ENCODE measurements around the gene CHCHD3.

CHCHD3 gene

DNA sequence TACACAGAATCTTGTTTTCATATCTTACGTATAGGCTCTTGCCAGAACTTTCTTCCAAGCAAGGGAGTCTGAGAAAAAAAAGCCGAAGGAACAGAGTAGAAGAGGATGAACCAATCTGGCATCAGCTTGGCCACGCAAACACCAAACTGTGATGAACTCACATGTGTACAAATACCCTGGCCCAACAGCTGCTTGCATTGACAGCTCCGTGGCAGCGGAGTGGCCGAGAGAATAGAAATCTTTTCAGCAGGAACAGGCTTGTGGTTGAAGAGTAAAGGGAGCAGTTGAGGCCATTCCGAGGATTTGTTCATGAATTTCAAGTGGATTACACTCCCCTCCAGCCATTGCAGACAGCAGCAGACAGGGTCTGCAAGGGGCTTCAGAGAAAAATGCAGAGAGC, 331.8 kb downstream of the CHCHD3 start:
- no peak for DNase-seq (ENCODE audit: extremely low read depth, insufficient read length)
- Histone ChIP-seq H3K36me3 (ENCODE audit: control insufficient read depth, insufficient read depth, low read length) (no peaks in the 10 kb centered on the region), H3K4me3 (replicated peaks; ENCODE audit: low read depth, low read length) (no peak overlapping the region), H3K27me3 (replicated peaks; ENCODE audit: control insufficient read depth, insufficient read depth, low read length) (no peaks in the 10 kb centered on the region)
- TF ChIP-seq, protein P1, sequence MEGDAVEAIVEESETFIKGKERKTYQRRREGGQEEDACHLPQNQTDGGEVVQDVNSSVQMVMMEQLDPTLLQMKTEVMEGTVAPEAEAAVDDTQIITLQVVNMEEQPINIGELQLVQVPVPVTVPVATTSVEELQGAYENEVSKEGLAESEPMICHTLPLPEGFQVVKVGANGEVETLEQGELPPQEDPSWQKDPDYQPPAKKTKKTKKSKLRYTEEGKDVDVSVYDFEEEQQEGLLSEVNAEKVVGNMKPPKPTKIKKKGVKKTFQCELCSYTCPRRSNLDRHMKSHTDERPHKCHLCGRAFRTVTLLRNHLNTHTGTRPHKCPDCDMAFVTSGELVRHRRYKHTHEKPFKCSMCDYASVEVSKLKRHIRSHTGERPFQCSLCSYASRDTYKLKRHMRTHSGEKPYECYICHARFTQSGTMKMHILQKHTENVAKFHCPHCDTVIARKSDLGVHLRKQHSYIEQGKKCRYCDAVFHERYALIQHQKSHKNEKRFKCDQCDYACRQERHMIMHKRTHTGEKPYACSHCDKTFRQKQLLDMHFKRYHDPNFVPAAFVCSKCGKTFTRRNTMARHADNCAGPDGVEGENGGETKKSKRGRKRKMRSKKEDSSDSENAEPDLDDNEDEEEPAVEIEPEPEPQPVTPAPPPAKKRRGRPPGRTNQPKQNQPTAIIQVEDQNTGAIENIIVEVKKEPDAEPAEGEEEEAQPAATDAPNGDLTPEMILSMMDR (IDR thresholded peaks at IDR 0.05; ENCODE audit: insufficient read depth, low read length, poor library complexity, severe bottlenecking): no peak

DNA sequence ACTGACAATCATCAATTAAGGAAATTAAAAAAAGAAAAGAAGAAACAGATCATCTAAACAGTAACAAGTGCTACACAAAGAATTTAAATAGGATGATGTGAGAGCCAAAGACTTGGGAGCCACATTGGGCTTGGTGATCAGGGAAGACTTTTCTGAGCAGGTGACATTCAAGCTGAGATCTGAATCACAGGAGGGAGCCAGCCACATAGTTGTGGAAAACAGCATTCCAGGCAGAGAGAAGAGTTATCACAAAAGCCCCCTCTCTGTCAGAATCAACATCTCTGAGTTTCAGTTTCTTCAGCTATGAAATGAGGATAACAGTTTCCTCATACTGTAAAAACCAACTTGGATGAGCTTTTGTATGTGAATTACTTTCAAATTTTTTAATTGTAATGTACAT, 336.4 kb downstream of the CHCHD3 start:
- Histone ChIP-seq H3K4me3 (replicated peaks; ENCODE audit: low read depth, low read length) (no peak overlapping the region), H3K36me3 (ENCODE audit: control insufficient read depth, insufficient read depth, low read length) (no peaks in the 10 kb centered on the region), H3K27me3 (replicated peaks; ENCODE audit: control insufficient read depth, insufficient read depth, low read length) (no peaks in the 10 kb centered on the region)
- TF ChIP-seq, protein P1 (IDR thresholded peaks at IDR 0.05; ENCODE audit: insufficient read depth, low read length, poor library complexity, severe bottlenecking): no peak
- no peak for DNase-seq (ENCODE audit: extremely low read depth, insufficient read length)

DNA sequence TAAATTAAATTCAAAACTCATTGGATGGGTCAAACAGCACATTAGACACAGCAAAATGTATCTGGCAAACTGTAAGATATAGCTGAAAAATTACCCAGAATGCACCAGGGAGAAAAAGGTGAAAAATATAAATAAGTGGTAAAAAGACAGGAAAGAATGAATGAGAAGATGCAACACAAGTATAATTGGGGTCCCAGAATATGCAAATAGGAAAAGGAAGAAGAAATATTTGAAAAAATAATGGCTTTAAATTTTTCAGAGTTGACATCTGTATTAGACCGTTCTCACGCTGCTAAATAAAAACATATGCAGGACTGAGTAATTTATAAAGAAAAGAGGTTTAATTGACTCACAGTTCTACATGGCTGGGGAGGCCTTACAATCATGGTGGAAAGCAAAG, 337.9 kb downstream of the CHCHD3 start:
- no peak for DNase-seq (ENCODE audit: extremely low read depth, insufficient read length)
- H3K4me3 ChIP-seq (replicated peaks; ENCODE audit: low read depth, low read length): no peak overlapping the region
- no peaks in the 10 kb centered on the region for H3K36me3 ChIP-seq (ENCODE audit: control insufficient read depth, insufficient read depth, low read length)
- H3K27me3 ChIP-seq (replicated peaks; ENCODE audit: control insufficient read depth, insufficient read depth, low read length): no peaks in the 10 kb centered on the region
- TF ChIP-seq, protein P1 (IDR thresholded peaks at IDR 0.05; ENCODE audit: insufficient read depth, low read length, poor library complexity, severe bottlenecking): no peak

DNA sequence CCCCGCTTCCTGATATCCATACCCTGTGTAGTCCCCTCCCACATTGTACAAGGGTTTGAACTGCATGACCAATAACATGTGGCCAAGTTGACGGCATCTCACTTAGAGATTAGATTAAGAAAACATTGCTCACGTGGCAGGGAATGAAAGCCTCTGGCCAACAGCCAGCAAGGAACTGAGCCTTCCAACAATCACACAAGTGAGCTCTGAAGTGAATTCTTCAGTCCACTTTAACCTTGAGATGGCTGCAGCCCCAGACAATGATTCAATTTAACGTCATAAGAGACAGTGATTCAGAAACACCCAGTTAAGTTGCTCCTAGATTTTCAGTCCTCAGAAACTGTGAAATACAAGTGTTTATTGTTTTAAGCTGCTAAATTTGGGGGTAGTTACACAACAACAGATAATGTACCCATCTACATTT, 339.7 kb downstream of the CHCHD3 start:
- DNase-seq (ENCODE audit: extremely low read depth, insufficient read length): no peak
- TF ChIP-seq, protein P1 (IDR thresholded peaks at IDR 0.05; ENCODE audit: insufficient read depth, low read length, poor library complexity, severe bottlenecking): no peak
- Histone ChIP-seq H3K4me3 (replicated peaks; ENCODE audit: low read depth, low read length) (no peak overlapping the region), H3K27me3 (replicated peaks; ENCODE audit: control insufficient read depth, insufficient read depth, low read length) (no peaks in the 10 kb centered on the region), H3K36me3 (ENCODE audit: control insufficient read depth, insufficient read depth, low read length) (no peaks in the 10 kb centered on the region)

DNA sequence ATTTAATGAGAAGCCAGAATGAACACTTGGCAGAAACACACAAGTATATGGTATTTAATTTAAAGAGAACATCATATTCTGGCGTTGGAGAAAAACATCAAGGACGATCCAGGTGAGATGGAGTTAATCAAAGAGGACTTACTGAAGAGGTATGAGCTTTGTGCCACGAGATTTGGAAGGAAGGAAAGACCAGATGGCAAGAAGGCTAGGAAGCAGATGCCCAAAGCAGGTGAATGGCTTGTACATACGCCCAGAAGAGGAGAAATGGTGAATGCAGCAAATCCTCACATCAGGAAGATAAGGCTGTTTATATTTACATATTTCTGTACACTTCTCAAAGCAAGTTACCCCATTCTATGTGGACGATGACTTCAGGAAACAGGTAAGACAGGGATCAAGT, 341.7 kb downstream of the CHCHD3 start:
- H3K27me3 ChIP-seq (replicated peaks; ENCODE audit: control insufficient read depth, insufficient read depth, low read length): no peaks in the 10 kb centered on the region
- TF ChIP-seq, protein P1 (IDR thresholded peaks at IDR 0.05; ENCODE audit: insufficient read depth, low read length, poor library complexity, severe bottlenecking): no peak

DNA sequence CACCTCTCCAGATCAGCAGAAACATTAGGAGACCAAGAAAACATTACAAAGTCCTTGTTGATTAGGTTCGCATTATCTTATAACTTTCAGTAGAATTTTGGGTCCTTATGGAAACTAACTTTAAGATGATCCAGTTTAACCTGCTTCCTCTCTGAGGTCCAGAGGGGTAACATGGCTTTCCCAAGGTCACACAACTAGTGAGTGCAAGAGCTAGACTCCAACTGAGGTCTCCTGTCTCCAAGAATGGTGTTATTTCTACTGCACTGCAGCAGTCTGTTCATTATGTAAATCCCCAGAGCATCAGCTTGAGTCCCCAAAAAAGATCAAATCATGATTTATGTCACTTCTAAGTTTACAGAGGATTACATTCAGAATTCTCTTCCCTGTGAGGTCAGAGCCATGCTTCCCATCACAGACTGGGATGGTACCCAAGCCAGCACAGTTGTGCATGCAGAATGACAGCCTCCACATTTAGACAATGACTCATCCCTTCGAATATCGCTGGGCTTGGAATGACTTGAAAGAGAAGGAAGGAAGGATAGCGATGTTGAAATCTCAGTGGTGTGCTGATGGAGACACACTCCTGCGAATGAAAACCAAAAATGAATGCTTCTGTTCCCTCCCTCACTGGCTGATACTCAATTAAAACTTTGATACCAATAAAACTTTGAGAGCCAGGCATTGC, 342.5 kb downstream of the CHCHD3 start:
- Histone ChIP-seq H3K27me3 (replicated peaks; ENCODE audit: control insufficient read depth, insufficient read depth, low read length) (no peaks in the 10 kb centered on the region), H3K36me3 (ENCODE audit: control insufficient read depth, insufficient read depth, low read length) (no peaks in the 10 kb centered on the region), H3K4me3 (replicated peaks; ENCODE audit: low read depth, low read length) (no peak overlapping the region)
- no peak for DNase-seq (ENCODE audit: extremely low read depth, insufficient read length)
- TF ChIP-seq, protein P1 (IDR thresholded peaks at IDR 0.05; ENCODE audit: insufficient read depth, low read length, poor library complexity, severe bottlenecking): no peak

More for the DNA sequence above, 341.7 kb downstream of the CHCHD3 start:
- no peaks in the 10 kb centered on the region for H3K36me3 ChIP-seq (ENCODE audit: control insufficient read depth, insufficient read depth, low read length)
- H3K4me3 ChIP-seq (replicated peaks; ENCODE audit: low read depth, low read length): no peak overlapping the region
- DNase-seq (ENCODE audit: extremely low read depth, insufficient read length): no peak

All from GM06990 (cell line).